ENCODE measurements around the gene TMED3.
"Not testable (repeated sequence)": the region's sequence is repeated elsewhere in the genome, so short reads cannot be mapped to it uniquely, and the experiment has no call there.

TMED3 gene

DNA sequence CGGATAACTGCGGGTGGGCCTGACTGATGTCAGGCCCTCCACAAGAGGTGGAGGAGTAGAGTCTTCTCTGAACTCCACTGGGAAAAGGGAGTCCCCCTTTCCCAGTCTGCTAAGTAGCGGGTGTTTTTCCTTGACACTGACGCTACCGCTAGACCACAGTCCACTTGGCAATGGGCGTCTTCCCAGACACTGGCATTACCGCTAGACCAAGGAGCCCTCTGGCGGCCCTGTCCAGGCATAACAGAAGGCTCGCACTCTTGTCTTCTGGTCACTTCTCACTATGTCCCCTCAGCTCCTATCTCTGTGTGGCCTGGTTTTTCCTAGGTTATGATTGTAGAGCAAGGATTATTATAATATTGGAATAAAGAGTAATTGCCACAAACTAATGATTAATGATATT is 9.1 kb downstream of the TMED3 start:
- not testable (repeated sequence) for DNase-seq

DNA sequence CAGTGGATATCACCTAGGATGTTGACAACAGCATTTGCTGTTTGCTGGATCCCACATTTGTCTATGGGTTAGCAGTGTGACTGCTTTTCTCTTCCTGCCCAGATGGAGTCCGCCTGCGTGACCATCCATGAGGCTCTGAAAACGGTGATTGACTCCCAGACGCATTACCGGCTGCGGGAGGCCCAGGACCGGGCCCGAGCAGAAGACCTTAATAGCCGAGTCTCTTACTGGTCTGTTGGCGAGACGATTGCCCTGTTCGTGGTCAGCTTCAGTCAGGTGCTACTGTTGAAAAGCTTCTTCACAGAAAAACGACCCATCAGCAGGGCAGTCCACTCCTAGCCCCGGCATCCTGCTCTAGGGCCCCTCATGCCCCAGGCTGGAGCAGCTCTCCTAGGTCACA is 11.0 kb downstream of the TMED3 start:
- no peak for DNase-seq

GRCh38 chr15:79322306-79322705 is 11.4 kb downstream of the TMED3 start:
- DNase-seq: no peak

DNA sequence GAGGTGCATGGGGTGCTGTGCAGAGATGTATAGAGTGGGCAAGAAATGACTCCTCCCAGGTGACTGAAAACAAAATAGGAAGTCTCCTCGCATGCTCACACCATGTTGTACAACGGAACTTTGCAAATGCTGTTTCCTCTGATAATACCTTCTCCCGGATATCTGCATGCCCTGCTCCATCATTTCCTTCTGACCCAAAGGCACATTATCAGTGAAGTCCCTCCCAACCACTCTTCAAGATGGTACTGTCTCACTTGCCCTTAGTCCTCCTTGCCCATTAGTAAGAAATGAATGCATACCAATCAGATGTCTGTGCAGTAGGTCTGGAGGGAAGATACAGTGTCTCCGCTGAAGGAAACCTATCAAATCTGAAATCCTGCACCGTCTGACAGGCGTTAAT is 12.0 kb downstream of the TMED3 start:
- DNase-seq: no peak

- peak; percentile 65 for DNase-seq
Measured at GRCh38 chr15:79329171-79329611, 18.3 kb downstream of the TMED3 start.

- no peak for DNase-seq
Measured at GRCh38 chr15:79332824-79333510, 22.1 kb downstream of the TMED3 start.

- DNase-seq: no peak
Measured at GRCh38 chr15:79337591-79337990, 26.7 kb downstream of the TMED3 start.

- DNase-seq: peak; percentile 56
Measured at GRCh38 chr15:79339588-79340314, 28.8 kb downstream of the TMED3 start.

GRCh38 chr15:79340315-79340602 is 29.3 kb downstream of the TMED3 start:
- no peak for DNase-seq

GRCh38 chr15:79341396-79341795 is 30.5 kb downstream of the TMED3 start:
- DNase-seq: peak; percentile 44

DNA sequence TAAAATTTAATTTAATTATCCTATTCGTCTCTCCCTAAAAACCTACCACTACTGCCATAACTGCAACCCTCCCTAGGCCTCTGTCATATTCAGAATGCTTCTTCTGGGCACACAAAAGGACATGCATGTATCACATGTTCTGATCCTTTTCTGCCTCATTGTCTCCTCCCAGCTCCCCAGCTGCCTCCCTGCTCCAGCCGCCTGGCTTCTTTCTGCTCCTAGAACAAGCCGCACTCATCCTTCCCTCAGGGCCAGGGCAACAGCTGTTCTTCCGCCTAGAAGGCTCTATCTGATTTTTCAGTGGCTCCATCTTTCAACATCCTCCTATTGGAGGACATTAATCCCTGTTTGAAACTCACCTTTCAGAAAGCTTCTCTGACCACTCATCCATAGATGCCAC is 38.6 kb downstream of the TMED3 start:
- no peak for DNase-seq

- no peak for DNase-seq
Measured at GRCh38 chr15:79352206-79352605, 41.3 kb downstream of the TMED3 start.

DNA sequence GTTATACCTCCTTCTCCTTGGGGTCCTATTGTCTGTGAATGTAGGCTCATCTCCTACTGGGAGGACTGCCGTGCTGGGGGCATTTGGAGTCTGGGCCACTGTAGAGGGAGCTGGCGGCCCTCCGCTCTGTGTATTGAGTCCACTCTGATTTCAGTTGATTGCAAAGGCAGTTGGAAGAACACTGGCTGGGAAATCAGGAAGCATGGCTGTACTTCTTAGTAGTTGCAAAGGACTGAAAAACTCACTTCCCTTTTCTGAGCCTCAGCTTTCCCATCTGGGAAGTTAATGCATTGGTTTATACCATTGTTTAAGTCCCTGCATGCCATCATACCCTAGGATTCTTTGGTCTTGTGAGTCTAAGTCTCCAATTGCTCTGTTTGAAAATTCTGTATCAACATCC is 46.7 kb downstream of the TMED3 start:
- no peak for DNase-seq

- no peak for DNase-seq
Measured at GRCh38 chr15:79358069-79358468, 47.2 kb downstream of the TMED3 start.

DNA sequence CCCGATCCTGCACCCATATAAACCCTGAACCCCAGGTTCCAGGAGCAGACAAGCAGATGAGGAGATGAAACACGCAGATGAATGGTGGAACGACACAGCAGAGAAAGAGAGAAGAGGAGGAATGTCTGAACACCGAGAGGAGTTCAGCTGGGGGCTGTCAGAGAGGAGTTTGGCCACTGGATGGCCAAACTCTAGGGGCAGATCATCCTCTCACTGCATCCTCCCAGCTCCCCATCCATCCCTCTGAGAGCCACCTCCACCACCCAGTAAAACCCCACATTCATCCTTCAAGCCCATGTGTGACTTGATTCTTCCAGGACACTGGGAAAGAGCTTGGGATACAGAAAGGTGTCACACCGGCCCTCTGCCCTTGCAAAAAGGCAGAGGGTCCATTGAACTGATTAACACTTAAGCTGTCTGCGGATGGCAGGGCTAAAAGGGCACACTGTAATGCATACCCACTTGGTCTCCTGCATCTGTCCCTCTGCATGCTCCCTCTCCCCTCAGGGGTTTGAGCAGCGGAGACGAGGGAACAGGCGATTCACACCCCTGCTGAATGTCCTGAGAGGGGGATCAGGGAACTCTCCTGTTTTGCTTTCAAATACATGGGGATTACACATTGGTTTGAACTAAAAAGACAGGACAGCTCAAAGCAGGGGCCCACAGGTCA is 53.8 kb downstream of the TMED3 start:
- DNase-seq: no peak

- DNase-seq: no peak
Measured at GRCh38 chr15:79365765-79366164, 54.9 kb downstream of the TMED3 start.

- DNase-seq: no peak
Measured at GRCh38 chr15:79366691-79367090, 55.8 kb downstream of the TMED3 start.

- DNase-seq: peak; percentile 17
Measured at GRCh38 chr15:79370716-79371115, 59.8 kb downstream of the TMED3 start.

DNA sequence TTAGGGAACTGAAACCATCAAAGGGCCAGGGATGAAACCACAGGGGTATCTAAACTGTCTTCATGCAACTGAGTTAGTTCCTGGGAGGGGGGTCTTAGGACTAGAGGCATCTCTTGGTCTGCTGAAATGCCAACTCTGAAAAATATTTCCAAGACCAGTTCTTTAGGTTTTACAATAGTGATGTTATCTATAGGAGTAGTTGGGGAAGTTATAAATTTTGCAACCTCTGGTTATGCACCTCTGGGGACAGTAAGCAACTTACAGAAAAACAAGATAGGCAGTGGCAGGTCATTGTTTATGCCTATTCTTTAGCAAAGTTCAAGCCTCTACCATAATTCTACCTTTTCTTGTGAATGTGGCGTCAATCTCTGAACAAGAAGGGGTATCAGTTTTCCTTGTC is 60.7 kb downstream of the TMED3 start:
- no peak for DNase-seq

DNA sequence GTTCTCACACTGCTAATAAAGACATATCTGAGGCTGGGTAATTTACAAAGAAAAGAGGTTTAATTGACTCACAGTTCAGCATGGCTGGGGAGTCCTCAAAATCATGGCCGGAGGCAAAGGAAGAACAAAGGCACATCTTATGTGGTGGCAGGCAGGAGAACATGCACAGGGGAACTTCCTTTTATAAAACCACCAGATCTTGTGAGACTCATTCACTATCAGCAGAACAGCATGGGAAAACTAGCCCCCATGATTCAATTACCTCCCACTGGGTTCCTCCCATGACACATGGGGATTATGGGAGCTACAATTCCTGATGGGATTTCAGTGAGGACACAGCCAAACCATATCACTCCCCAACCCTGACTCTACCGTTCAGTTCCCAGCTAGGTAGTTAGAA is 61.5 kb downstream of the TMED3 start:
- DNase-seq: no peak

Measured in fibroblast of skin of scalp (primary cell).